Hepatic stellate cell (primary cell): ENCODE results near the gene DNAH8.
"Not testable (repeated sequence)": the region's sequence is repeated elsewhere in the genome, so short reads cannot be mapped to it uniquely, and the experiment has no call there.

Source experiments
- DNase-seq: peaks from one replicate; pipeline ENCODE4 v3.0.0; 2011; ENCODE audit warnings: low spot score

DNAH8 gene

DNA sequence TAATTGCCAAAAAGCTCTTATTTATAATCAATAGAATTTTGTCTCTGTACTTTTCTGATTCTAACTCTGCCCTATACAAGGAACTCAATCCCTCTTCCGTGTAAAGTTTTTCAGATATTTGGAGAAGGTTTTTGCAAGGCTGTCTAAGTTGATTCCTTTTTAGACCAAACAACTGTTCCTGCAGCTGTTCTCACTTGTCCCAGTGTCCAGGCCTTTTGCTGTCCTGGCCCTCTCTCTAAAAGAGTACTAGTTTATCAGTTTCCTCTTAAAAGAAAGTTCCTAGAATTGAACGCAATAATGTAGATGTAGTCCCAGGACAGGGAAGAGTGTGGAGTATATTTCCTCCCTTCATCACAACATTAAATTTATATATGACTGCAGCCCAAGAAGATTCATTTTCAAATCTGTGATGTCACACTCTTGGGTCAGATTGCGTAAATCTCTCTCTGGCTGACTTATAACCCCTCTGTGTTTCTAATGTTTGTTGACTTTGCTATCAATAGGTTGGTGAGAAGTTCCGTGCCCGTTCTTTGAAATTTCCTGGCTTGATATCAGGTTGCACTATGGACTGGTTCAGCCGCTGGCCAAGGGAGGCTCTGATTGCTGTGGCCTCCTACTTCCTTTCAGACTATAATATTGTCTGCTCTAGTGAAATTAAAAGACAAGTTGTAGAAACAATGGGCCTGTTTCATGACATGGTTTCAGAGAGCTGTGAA, 194.1 kb downstream of the DNAH8 start:
- no peak for DNase-seq

- no peak for DNase-seq
Measured at GRCh38 chr6:38910207-38910606, 195.1 kb downstream of the DNAH8 start.

DNA sequence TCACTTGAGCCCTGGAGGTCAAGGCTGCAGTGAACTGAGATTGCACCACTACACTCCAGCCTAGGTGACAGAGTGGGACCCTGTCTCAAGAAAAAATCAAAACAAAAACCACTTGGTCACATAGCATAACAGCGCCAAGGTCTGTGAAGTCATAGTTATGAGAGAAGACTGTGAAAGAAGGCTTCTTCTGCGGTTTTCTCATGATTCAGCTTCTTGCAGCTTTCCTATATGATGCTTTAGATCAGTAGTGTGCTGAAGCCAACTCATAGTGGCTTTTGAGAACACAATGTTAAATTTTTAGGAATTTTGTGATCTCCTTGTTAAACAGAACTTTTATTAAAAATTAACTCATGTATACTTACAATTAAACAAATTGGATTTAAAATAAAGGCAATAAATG, 197.3 kb downstream of the DNAH8 start:
- no peak for DNase-seq

- no peak for DNase-seq
Measured at GRCh38 chr6:38915205-38915925, 200.3 kb downstream of the DNAH8 start.

- DNase-seq: not testable (repeated sequence)
Measured at GRCh38 chr6:38921540-38921939, 206.4 kb downstream of the DNAH8 start.

DNA sequence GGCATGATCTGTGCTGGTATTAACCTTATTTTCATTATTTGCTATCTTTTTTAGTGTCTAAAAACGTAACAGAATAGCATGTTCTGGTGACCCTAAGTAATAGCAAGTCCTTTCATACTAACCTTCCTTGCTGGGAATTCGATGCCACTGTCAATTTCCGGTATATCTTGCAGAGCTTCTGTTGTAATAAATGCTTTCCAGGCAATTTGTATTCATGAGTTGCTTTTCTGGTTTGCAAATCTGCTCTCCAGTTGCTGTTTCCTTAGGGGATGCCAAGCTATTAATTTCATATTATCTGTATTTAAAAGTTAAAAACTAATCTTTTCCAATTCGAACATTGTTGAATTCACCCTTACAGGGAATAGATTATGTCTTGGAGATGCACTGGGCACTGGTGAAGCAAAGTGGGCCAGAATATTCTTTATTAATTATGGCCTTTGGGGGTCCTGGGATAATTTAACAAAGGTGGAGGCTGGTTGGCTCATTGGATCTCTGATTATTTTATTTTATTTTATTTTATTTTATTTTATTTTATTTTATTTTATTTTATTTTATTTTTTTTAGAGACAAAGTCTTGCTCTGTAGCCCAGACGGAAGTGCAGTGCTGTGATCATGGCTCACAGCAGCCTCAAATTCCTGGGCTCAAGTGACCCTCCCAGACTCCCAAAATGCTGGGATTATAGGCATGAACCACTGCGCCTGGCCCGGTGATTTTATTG, 209.8 kb downstream of the DNAH8 start:
- DNase-seq: no peak

DNA sequence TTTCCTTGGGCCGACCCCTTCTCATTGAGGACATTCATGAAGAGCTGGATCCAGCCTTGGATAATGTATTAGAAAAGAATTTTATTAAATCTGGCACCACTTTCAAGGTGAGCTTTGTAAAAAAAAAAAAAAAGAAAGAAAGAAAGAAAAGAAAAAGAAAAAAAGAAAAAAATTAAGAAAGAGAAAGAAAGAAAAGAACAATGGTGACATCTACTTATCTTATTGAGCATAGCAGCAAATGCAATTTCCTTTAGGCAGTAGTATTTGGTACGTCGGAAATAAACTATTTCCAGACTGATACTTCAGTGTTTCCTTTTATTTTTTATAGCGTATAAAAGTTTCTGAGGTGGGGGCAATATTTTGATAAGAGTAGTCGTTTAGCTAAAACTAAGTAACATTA, 214.4 kb downstream of the DNAH8 start:
- DNase-seq: no peak

- peak; percentile 18 for DNase-seq
Measured at GRCh38 chr6:38933426-38933825, 218.3 kb downstream of the DNAH8 start.

DNA sequence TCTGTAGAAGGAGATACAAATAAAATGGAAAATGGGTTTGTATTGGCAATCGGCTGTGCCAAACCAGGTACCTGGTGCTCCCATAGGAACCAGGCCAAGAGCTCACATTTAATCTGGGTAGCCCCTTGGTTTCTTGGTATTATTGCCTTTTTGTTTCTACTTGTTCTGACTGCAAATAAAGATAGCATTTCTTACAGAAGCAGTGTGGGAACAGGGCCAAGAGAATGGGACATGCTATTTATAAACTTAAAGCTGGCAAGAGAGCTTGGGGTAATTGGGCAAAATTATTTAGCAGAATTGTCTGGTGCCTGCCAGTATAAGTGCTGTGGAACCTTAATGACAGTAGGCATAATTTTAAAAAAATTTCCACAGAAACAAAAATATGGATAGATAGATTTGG, 219.9 kb downstream of the DNAH8 start:
- DNase-seq: no peak

DNA sequence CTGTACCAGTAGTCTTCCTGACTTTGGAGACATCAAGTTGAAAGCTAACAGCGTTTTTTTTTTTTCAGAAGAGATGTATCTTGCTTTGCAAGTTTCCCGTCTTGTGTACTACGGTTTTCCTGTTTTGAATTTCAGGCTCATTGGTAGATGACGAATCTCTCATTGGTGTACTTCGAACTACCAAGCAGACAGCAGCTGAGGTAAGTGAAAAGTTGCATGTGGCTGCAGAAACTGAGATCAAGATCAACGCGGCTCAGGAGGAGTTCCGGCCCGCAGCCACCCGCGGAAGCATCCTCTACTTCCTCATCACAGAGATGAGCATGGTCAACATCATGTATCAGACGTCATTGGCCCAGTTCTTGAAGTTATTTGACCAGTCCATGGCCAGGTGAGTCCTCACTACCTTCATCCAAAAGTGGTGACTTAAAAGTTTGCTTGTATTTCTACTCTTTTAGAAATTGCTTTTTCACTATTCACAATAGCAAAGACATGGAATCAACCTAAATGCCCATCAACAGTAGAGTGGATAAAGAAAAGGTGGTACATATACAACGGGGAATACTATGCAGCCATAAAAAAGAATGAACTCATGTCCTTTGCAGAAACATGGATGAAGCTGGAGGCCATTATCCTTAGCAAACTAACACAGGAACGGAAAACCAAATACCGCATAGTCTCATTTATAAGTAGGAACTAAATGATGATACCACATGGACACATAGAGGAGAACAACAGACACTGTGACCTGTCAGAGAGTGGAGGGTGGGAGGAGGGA, 222.9 kb downstream of the DNAH8 start:
- DNase-seq: no peak

DNA sequence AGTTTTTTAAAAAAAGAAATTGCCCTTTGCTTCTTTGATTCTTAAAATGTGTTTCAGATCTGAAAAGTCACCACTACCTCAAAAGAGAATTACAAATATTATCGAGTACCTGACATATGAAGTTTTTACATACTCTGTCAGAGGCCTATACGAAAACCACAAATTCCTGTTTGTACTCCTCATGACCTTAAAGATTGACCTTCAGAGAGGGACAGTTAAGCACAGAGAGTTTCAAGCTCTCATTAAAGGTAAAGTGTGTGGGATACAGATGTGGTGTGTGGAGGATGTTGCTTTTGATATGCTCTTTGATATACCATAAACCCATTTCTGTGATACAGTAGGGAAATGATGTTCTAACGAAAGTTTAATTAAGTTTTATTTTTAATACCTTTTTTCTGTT, 223.6 kb downstream of the DNAH8 start:
- DNase-seq: no peak

- no peak for DNase-seq
Measured at GRCh38 chr6:38942442-38942841, 227.3 kb downstream of the DNAH8 start.

DNA sequence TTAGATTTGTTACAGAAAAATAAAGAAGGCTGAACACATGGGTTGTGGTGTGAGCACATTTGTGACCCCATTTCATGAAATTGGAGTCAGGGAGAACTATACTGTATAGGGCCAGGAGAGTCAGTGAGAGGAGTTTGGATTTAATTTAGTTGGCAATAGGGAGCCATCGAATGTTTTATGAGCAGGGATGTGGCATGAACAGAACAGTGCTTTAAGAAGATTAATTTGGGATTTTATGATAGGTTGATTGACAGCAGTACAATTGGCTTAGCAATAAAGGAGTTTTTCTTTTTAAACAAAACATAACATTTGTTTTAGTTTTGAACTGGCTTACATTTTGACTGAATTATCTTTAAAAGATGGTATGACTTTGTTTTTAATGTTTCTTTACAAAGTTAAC, 227.9 kb downstream of the DNAH8 start:
- no peak for DNase-seq

DNA sequence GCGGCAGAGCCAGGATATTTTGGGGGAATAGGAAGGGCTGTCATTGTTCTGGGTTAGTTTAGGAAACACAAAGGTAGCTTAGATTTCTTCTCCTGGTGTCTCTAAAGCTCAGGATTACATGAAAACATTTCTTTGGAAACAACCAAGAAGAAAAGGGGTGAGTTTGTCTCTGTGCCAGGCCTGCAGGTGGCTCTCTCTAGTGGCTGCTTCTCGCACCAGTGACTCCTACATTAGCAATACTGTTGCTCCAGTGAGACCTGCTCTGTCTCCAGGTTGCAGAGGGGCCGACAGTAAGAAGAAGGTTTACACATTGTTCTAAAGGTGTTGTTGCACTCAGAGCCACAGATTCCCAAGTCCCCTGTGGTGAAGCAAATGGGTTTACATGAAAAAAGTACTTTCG, 228.9 kb downstream of the DNAH8 start:
- DNase-seq: no peak

DNA sequence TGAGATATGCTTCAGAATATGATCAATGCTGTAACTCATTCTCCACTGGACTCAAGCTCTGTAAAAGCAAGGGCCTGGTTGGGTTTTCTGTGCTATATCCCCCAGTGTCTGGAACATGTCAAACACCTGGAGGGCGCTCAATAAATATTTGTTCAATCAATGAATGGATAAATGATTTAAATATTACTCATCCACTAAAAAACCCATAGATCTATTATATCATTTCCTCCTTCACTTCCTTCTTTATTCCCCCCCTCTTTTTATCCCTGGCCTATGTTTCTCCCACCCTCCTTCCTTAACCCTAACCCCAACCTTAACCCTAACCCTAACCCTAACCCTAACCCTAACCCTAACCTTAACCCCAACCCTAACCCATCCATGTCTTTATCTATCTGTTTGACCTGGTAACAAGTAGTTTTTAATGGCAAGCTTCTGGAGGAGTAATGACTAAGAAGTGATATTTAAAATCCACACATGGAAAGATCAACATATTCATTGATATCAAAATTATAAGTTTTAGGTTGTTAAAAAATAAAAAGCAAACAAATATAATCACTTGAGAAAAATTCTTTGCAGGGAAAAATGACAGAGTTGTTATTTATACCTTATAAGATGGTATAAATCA, 229.7 kb downstream of the DNAH8 start:
- no peak for DNase-seq

DNA sequence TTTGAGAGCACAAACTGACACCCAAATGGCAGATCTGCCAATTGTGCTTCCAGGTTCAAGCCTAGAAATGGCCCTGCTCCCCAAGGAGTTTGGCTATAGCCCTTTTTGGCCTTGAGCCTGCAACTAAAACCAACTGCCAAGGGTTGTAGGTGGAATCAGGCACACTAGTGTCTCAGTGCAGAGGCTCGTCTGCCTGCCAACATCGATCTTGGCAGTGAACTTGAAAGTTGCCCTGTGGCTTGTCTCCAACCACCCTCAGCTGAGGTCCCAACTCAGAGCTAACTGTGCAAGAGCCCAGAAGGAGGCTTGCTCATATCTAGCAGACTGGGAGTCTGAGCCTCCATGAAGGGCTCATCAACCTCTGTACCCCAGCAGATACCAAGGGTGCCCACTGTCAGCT, 240.8 kb downstream of the DNAH8 start:
- DNase-seq: no peak

GRCh38 chr6:38957426-38957825, 242.3 kb downstream of the DNAH8 start:
- DNase-seq: no peak

GRCh38 chr6:38959138-38959537, 244.0 kb downstream of the DNAH8 start:
- no peak for DNase-seq

DNA sequence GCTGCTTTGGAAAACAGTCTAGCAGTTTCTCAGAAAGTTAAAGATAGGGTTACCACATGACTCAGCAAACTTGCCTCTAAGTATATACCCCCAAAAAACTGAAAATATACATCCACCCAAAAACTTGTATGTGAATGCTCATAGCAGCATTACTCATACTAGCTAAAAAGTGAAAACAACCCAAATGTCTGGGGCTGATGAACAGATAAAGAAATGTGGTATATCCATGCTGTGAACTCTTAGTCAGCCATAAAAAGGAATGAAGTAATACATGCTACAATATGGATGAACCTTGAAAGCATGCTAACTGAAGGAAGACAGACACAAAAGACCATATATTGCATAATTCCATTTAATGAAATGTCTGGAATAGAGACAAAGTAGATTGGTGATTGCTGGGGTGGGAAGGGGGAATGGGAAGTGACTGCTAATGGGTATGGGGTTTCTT, 253.6 kb downstream of the DNAH8 start:
- no peak for DNase-seq

DNA sequence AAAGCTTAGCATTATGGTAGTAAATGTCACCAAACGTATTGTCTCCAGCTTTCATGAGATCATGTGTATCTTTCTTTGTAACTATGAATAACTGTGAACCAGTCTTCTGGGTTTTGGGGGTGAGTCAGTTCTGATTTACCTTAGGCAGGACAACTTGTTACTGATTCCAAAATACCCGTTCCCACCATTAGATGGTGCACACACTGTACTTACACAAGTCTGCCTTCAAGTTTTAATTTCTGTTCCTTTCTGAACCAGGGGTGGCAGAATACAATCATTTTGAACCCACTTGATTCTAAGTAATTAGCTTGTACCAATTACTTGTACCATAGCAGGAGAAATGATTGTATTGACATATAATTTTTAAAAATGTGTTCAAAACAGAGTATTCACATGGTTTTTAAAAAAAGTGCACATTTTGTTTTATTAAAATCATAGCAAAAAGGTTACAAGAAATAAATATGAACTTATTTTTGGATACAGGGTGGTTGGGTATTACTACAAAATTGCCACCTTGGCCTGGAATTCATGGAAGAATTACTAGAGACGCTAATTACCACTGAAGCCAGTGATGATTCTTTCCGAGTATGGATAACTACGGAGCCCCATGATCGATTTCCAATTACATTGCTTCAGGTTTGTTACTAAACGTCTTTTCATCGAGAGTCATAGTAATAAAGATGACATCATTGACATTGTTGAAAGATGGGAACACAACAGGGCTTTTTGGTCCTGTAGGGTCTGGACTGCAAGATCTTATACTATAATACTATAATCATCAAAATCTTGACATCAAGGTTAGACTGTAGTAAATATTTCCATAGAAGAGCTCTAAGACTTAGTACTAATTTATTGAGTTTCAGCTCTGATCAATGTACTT, 258.3 kb downstream of the DNAH8 start:
- DNase-seq: peak; percentile 35
